HL-60 (cell line): ENCODE measurements around the gene CADM1.

Experiments used
- DNase-seq, 2 experiments: peaks; one replicate each; pipeline ENCODE4 v3.0.0-alpha.2; 2010 to 2020; ENCODE audit warnings: low read depth in 1 of 2, low spot score in 1 of 2
- H3K27ac ChIP-seq: fragments of 250-450 bp; sonication (Bioruptor Pico); replicated peaks from 2 replicates; pipeline ENCODE4 v1.5.1; 2020; ENCODE audit warnings: mild to moderate bottlenecking, moderate library complexity
- H3K27me3 ChIP-seq: fragments of 250-450 bp; sonication (Bioruptor Pico); 2 replicates; pipeline ENCODE4 v1.5.1; 2021; ENCODE audit warnings: mild to moderate bottlenecking, moderate library complexity; ENCODE audit not compliant: insufficient read depth, poor library complexity, severe bottlenecking
- H3K4me3 ChIP-seq: replicated peaks from 2 replicates; pipeline ENCODE4 v1.5.1; 2011; ENCODE audit warnings: mild to moderate bottlenecking, control low read depth, low read length; ENCODE audit not compliant: insufficient read depth
- CTCF ChIP-seq: IDR thresholded peaks from one replicate; pipeline ENCODE4 v1.5.1; 2011; ENCODE audit warnings: low read length, control low read depth, inconsistent platforms; ENCODE audit not compliant: insufficient read depth
- GABPA ChIP-seq: IDR thresholded peaks from 2 replicates; pipeline ENCODE4 v1.6.1; 2012; ENCODE audit warnings: low read depth
- POLR2AphosphoS5 ChIP-seq: IDR thresholded peaks from 2 replicates; pipeline ENCODE4 v1.6.1; 2012; ENCODE audit warnings: low read depth
- REST ChIP-seq: IDR thresholded peaks from 2 replicates; pipeline ENCODE4 v1.6.1; 2012; ENCODE audit warnings: low read depth; ENCODE audit not compliant: insufficient replicate concordance
- SPI1 ChIP-seq: IDR thresholded peaks from 2 replicates; pipeline ENCODE4 v1.6.1; 2012; ENCODE audit warnings: low read depth, mild to moderate bottlenecking, borderline replicate concordance

Gene CADM1

GRCh38 chr11:115525531-115526006, 21.4 kb upstream of the CADM1 start:
- Histone ChIP-seq H3K27me3 (no peaks in the 10 kb centered on the region), H3K4me3 (no peak overlapping the region), H3K27ac (no peak overlapping the region)
- no peak for DNase-seq
- TF ChIP-seq CTCF, result no peak

GRCh38 chr11:115524572-115524971, 20.4 kb upstream of the CADM1 start:
- Histone ChIP-seq H3K27me3 (no peaks in the 10 kb centered on the region), H3K4me3 (no peak overlapping the region), H3K27ac (no peak overlapping the region)
- TF ChIP-seq POLR2AphosphoS5 (no peak), REST (no peak), GABPA (no peak), CTCF (no peak), SPI1 (no peak)
- DNase-seq, result no peak

GRCh38 chr11:115523727-115524399, 19.6 kb upstream of the CADM1 start:
- TF ChIP-seq GABPA (no peak), SPI1 (no peak), CTCF (no peak), POLR2AphosphoS5 (no peak)
- no peaks in the 10 kb centered on the region for H3K27me3 ChIP-seq
- DNase-seq, result no peak
- no peak overlapping the region for H3K4me3 ChIP-seq
- no peak overlapping the region for H3K27ac ChIP-seq

- H3K4me3 ChIP-seq, result no peak overlapping the region
- TF ChIP-seq SPI1, result 0 out of 2 replicates have a peak, but pooled peaks have one; percentile 2
- TF ChIP-seq POLR2AphosphoS5, result no peak
- H3K27me3 ChIP-seq, result no peaks in the 10 kb centered on the region
- DNase-seq, result no peak
- no peak overlapping the region for H3K27ac ChIP-seq
Measured at GRCh38 chr11:115522302-115522701, 18.1 kb upstream of the CADM1 start.

GRCh38 chr11:115521825-115522224, 17.6 kb upstream of the CADM1 start:
- H3K27me3 ChIP-seq, result no peaks in the 10 kb centered on the region
- H3K27ac ChIP-seq, result no peak overlapping the region
- TF ChIP-seq REST, result no peak
- TF ChIP-seq POLR2AphosphoS5, result no peak
- no peak for TF ChIP-seq GABPA
- TF ChIP-seq SPI1, result peak; percentile 23; the same call in 1 of the 2 replicates
- TF ChIP-seq CTCF, result no peak
- no peak for DNase-seq
- H3K4me3 ChIP-seq, result no peak overlapping the region
